DMS114 treated with DMSO at 0.1 percent for 48 hours (cell line): ENCODE measurements around the gene RNU7-1.

ENCODE experiments used
- DNase-seq: peaks from one replicate; lab custom pipeline; 2025; ENCODE audit not compliant: unreplicated experiment; lab: John Stamatoyannopoulos, UW

The RNU7-1 gene

DNA sequence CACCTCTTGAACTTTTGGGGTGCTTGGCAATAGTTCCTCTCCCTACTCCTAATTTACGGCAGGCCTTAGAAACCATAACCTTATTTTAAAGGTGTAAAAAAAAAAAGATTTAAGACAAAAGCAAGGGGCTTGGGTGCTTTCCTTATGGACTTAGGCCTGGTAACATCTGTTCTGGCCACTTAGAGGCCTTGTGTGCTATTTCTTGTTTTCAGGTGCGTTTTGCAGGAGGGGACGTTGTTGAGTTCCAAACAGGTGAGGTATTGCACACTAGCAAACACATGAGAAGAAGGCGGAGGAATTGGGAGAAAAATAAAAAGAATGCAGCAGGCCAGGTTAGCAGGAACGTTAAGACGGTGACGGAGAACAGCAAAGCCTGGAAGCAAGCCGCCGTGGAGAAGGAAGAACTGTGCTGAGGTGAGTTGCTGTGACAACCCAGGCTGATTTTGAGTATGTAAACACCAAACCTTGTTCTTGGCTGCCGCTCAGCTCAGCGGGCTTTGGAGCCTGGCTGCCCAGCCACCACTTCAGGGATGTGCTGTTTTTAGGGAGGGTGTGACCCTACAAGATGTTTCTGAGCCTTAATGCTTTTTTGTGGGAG, 44.4 kb downstream of the RNU7-1 start:
- DNase-seq = no peak
